HEK293 (cell line): ENCODE measurements around the gene CTSD.

Experiments used
- MYNN ChIP-seq: fragments of 450-650 bp; formaldehyde crosslinking; IDR thresholded peaks from 2 replicates; pipeline ENCODE4 v1.5.1; 2016; ENCODE audit warnings: missing biosample characterization, missing genetic modification characterization, borderline replicate concordance
- YY1 ChIP-seq: fragments of 450-650 bp; formaldehyde crosslinking; IDR thresholded peaks from 2 replicates; pipeline ENCODE4 v1.5.1; 2018; ENCODE audit warnings: missing biosample characterization, missing genetic modification characterization
- ZBTB21 ChIP-seq: fragments of 450-650 bp; formaldehyde crosslinking; IDR thresholded peaks from 2 replicates; pipeline ENCODE4 v1.5.1; 2017; ENCODE audit warnings: missing biosample characterization, missing genetic modification characterization
- ZNF10 ChIP-seq: fragments of 450-650 bp; formaldehyde crosslinking; IDR thresholded peaks from 2 replicates; pipeline ENCODE4 v1.5.1; 2017; ENCODE audit warnings: missing biosample characterization, missing genetic modification characterization
- ZNF133 ChIP-seq: fragments of 450-650 bp; formaldehyde crosslinking; IDR thresholded peaks from 2 replicates; pipeline ENCODE4 v1.5.1; 2016; ENCODE audit warnings: missing biosample characterization, missing genetic modification characterization
- ZNF549 ChIP-seq: fragments of 450-650 bp; IDR thresholded peaks from 2 replicates; pipeline ENCODE4 v1.5.1; 2018; ENCODE audit warnings: missing biosample characterization, missing genetic modification characterization, mild to moderate bottlenecking, inconsistent platforms, moderate library complexity
- ZNF585B ChIP-seq: fragments of 450-650 bp; formaldehyde crosslinking; IDR thresholded peaks from 2 replicates; pipeline ENCODE4 v1.5.1; 2016; ENCODE audit warnings: missing biosample characterization, missing genetic modification characterization
- TF ChIP-seq, protein P1 (sequence below): fragments of 450-650 bp; formaldehyde crosslinking; IDR thresholded peaks from 2 replicates; pipeline ENCODE4 v1.5.1; 2016; ENCODE audit warnings: missing biosample characterization, missing genetic modification characterization
- TF ChIP-seq, protein P2 (sequence below): fragments of 450-650 bp; formaldehyde crosslinking; IDR thresholded peaks from 2 replicates; pipeline ENCODE4 v1.5.1; 2016; ENCODE audit warnings: missing biosample characterization, missing genetic modification characterization, low read depth
- TF ChIP-seq, protein P3 (sequence below): sonication (generic); formaldehyde crosslinking; IDR thresholded peaks from 2 replicates; pipeline ENCODE4 v1.8.1; 2022; ENCODE audit warnings: mild to moderate bottlenecking, moderate library complexity, missing genetic modification reagents
- TF ChIP-seq, protein P4 (sequence below): fragments of 450-650 bp; formaldehyde crosslinking; IDR thresholded peaks from 2 replicates; pipeline ENCODE4 v1.5.1; 2016; ENCODE audit warnings: missing biosample characterization, missing genetic modification characterization
- TF ChIP-seq, protein P5 (sequence below): fragments of 450-650 bp; formaldehyde crosslinking; IDR thresholded peaks from 2 replicates; pipeline ENCODE4 v1.5.1; 2017; ENCODE audit warnings: missing biosample characterization, missing genetic modification characterization

DNA sequence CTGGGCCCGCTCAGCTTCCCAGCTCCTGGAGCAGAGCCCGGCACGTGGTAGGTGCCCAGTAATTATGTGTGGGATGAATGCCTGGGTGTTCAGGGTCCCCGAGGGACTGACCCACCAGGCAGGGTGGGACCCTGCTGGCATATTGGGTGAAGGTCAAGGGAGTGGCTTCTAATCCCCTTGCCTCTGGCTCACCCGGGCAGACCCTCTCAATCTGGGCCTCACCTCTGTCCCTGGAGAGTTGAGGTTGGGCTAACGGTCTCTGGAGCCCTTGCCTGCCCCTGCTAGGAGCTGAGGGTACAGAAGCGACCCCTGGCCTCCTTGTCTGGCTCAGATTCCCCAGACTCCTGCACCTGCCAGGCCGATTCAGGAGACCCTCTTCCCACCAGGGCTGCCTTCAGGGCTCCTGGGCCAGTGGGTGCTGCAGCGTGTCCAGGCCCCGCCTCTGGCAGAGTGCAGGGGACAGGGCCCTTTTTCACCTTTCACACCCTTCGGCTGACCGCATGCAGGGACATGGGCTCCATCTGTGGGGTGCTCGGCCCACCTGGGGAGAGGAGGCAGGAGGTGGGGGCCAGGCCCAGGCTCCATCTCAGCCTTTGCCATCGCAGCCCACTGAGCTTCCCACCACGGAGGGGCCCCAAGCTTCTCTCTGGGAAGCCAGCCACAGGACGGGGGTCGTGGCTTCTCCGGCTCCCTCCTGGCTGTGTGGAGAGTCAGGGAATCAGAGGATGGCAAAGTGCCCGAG lies 3.8 kb upstream of the CTSD start:
- TF ChIP-seq, protein P1, sequence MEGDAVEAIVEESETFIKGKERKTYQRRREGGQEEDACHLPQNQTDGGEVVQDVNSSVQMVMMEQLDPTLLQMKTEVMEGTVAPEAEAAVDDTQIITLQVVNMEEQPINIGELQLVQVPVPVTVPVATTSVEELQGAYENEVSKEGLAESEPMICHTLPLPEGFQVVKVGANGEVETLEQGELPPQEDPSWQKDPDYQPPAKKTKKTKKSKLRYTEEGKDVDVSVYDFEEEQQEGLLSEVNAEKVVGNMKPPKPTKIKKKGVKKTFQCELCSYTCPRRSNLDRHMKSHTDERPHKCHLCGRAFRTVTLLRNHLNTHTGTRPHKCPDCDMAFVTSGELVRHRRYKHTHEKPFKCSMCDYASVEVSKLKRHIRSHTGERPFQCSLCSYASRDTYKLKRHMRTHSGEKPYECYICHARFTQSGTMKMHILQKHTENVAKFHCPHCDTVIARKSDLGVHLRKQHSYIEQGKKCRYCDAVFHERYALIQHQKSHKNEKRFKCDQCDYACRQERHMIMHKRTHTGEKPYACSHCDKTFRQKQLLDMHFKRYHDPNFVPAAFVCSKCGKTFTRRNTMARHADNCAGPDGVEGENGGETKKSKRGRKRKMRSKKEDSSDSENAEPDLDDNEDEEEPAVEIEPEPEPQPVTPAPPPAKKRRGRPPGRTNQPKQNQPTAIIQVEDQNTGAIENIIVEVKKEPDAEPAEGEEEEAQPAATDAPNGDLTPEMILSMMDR: no peak
- TF ChIP-seq ZNF133 (tag by site-specific recombination) (no peak), ZNF549 (tag by site-specific recombination) (no peak), MYNN (tag by site-specific recombination) (no peak), ZNF585B (no peak), ZNF10 (tag by site-specific recombination) (no peak), YY1 (no peak), ZBTB21 (no peak)
- TF ChIP-seq, protein P2, sequence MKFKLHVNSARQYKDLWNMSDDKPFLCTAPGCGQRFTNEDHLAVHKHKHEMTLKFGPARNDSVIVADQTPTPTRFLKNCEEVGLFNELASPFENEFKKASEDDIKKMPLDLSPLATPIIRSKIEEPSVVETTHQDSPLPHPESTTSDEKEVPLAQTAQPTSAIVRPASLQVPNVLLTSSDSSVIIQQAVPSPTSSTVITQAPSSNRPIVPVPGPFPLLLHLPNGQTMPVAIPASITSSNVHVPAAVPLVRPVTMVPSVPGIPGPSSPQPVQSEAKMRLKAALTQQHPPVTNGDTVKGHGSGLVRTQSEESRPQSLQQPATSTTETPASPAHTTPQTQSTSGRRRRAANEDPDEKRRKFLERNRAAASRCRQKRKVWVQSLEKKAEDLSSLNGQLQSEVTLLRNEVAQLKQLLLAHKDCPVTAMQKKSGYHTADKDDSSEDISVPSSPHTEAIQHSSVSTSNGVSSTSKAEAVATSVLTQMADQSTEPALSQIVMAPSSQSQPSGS: no peak
- TF ChIP-seq, protein P3, sequence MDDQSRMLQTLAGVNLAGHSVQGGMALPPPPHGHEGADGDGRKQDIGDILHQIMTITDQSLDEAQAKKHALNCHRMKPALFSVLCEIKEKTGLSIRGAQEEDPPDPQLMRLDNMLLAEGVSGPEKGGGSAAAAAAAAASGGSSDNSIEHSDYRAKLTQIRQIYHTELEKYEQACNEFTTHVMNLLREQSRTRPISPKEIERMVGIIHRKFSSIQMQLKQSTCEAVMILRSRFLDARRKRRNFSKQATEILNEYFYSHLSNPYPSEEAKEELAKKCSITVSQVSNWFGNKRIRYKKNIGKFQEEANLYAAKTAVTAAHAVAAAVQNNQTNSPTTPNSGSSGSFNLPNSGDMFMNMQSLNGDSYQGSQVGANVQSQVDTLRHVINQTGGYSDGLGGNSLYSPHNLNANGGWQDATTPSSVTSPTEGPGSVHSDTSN: no peak
- TF ChIP-seq, protein P4, sequence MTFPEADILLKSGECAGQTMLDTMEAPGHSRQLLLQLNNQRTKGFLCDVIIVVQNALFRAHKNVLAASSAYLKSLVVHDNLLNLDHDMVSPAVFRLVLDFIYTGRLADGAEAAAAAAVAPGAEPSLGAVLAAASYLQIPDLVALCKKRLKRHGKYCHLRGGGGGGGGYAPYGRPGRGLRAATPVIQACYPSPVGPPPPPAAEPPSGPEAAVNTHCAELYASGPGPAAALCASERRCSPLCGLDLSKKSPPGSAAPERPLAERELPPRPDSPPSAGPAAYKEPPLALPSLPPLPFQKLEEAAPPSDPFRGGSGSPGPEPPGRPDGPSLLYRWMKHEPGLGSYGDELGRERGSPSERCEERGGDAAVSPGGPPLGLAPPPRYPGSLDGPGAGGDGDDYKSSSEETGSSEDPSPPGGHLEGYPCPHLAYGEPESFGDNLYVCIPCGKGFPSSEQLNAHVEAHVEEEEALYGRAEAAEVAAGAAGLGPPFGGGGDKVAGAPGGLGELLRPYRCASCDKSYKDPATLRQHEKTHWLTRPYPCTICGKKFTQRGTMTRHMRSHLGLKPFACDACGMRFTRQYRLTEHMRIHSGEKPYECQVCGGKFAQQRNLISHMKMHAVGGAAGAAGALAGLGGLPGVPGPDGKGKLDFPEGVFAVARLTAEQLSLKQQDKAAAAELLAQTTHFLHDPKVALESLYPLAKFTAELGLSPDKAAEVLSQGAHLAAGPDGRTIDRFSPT (tag by site-specific recombination): no peak
- TF ChIP-seq, protein P5, sequence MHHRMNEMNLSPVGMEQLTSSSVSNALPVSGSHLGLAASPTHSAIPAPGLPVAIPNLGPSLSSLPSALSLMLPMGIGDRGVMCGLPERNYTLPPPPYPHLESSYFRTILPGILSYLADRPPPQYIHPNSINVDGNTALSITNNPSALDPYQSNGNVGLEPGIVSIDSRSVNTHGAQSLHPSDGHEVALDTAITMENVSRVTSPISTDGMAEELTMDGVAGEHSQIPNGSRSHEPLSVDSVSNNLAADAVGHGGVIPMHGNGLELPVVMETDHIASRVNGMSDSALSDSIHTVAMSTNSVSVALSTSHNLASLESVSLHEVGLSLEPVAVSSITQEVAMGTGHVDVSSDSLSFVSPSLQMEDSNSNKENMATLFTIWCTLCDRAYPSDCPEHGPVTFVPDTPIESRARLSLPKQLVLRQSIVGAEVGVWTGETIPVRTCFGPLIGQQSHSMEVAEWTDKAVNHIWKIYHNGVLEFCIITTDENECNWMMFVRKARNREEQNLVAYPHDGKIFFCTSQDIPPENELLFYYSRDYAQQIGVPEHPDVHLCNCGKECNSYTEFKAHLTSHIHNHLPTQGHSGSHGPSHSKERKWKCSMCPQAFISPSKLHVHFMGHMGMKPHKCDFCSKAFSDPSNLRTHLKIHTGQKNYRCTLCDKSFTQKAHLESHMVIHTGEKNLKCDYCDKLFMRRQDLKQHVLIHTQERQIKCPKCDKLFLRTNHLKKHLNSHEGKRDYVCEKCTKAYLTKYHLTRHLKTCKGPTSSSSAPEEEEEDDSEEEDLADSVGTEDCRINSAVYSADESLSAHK (tag by site-specific recombination): no peak
